GM18517 (cell line): Measurements from ENCODE around the gene APBA2.

ENCODE experiments used
- ATAC-seq: cut with Tn5 transposase; IDR thresholded peaks from one replicate; pipeline ENCODE4 v1.9.1; 2021; ENCODE audit warnings: mild to moderate bottlenecking, moderate library complexity; ENCODE audit not compliant: unreplicated experiment

APBA2 gene

DNA sequence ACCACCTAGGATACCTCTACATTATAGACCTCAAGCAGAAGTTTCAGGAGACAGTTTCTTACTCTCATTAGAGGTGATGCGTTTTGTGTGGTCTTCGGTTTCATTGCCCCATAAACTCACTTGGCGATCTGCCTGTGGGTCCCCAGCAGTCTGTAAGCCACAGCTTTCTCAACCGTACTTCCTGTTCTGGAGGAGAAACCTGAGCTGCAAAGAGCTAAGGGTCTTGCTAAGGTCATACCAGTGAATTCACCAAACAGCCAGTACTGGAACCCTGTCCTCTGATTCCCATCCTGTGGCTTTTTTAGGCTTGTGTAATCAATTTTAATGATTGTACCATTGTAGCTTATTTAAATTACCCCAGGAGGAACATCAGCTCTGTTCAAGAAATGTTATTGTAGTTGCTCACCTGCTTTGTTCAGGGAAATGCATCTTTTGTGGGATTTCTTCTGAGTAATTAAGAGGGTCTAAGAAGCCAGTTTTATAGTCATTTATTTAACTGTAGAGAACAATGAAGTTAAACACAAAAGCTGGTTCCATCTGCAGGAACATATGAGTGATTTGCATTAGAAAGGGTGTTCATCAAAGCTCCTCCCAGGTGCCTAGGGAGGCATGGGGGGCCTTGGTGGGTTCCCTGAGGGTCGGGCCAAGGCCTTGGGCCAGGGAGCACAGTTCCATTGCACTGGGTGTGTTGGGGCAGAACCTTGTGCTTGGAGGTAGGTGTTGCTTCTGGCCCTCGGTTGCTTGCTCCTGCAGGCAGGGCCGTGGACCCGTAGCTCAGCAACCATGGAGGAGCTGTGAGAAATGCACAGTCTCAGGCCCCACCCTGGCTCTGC, 69.6 kb downstream of the APBA2 start:
- no peak for ATAC-seq

DNA sequence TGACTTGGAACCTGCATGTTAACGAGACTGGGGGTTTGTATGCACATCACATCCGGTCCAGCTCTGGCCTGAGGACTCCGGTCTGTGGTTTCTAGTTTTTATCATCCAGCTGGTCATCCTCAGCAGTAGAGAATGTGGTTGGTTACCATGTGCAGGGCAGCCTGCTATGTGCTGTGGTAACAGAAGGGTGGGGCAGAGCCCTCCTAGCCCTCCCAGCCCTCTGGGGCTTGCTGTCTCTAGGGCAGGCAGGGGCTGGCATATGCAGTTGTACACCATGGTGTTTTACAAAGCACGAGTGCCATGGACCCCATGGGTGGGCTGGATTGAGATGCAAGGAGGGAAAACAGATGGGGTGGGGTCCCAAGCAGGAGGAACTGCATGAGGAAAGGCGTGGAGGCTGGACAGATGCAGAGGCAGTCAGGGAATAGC, 70.2 kb downstream of the APBA2 start:
- ATAC-seq = no peak

DNA sequence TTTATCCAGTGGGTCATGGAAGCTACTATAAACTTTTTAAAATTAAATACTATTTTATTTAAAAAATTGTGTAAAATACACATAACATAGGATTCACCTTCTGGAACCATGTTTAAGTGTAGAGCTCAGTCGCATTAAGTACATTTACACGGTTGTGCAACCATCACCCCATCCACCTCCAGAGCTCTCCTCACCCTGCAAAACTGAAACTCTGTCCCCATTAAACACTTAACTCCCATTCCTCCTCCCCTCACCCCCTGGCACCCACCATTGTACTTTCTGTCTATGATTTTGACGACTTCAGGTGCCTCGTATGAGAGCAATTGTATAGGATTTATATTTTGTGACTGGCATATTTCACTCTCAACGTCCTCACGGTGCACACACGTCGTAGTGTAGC, 70.7 kb downstream of the APBA2 start:
- ATAC-seq = no peak

DNA sequence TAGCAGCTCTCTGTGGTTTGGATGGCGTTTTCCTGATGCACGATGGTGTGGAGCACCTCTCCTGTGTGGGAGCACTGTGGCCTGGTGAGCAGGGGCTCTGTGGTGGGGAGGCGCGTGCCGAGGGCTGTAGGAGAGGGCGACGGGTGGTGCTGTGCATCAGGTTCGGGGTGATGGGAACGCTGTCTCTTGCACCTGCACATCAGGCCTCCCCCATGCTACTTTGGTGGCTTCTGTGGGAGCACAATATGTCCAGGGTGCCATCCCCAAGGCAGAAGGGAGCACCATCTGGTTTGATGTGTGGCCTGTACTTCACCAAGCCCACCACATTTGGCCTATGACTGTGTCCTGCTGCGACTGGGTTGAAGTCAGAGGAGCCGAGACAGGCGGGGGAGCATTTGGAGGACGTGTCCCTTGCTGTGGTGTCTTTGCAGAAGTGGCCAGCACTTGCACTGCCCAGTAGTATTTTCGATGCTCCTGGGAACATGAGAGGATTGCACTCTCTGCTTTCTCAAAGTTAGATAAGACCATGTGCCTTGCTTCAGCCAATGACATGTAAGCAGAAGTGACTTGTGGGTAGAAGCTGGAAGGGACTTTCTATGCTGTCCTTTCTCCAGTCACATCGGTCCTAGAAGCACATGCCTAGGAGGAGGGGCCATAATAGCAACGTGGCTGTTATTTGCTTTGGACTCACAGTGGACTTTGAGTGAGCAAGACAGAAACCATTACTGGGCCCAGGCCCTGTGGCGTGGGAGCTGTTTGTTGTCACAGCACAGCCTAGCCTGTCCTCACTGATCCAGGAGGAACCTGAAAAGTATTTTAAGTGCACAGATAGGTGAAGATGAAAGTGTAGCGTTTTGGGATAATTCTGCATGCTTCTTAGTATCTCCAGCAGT, 72.1 kb downstream of the APBA2 start:
- ATAC-seq = no peak

DNA sequence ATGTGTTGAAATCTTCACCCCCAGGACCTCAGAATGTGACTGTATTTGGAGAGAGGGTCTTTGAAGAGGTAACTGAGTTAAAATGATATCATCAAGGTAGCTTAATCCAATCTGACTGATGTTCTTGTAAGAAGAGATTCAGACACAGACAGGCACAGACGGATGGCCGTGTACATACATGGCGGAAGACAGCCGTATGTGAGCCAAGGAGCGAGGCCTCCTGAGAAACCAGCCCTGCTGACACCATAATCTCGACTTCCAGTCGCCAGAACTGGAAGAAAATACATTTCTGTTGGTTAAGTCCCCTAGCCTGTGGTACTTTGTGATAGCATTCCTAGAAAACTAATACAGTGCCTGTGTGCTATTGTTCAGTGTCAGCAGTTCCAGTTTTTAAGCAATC, 73.6 kb downstream of the APBA2 start:
- ATAC-seq = no peak

DNA sequence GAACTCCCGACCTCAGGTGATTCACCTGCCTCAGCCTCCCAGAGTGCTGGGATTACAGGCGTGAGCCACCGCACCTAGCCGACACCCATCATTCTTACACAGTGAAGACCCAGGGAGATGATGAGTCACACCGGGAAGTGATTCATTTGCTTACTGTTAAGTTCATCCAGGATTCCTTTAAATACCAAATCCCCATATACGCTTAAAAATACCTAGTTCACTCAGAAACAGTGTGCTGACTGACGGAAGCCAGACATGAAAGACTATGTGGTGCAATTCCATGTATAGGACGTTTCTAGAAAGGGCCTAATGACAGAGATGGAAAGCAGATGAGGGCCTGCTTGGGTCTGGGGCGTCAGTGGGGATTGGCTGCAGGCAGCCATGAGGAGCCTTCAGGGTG, 75.2 kb downstream of the APBA2 start:
- no peak for ATAC-seq

DNA sequence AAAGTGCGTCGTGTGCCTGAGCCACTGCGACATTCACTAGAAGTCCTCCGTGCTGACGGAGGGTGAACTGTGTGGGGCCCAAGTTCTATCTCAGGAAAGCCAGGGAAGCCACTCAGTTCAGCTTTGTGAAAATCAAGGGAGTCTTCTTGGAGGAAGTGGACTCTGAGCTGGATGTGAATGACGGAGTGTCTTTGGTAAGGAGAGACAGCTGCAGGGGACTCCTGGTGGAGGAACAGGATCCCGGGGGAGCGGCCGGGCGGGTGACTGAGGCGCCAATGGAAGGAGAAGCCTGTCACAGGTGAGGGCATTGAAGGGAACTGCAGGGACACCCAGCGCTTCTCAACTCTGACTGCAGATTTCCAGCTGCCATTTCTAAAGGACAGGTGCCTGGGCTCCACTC, 75.6 kb downstream of the APBA2 start:
- ATAC-seq = no peak

DNA sequence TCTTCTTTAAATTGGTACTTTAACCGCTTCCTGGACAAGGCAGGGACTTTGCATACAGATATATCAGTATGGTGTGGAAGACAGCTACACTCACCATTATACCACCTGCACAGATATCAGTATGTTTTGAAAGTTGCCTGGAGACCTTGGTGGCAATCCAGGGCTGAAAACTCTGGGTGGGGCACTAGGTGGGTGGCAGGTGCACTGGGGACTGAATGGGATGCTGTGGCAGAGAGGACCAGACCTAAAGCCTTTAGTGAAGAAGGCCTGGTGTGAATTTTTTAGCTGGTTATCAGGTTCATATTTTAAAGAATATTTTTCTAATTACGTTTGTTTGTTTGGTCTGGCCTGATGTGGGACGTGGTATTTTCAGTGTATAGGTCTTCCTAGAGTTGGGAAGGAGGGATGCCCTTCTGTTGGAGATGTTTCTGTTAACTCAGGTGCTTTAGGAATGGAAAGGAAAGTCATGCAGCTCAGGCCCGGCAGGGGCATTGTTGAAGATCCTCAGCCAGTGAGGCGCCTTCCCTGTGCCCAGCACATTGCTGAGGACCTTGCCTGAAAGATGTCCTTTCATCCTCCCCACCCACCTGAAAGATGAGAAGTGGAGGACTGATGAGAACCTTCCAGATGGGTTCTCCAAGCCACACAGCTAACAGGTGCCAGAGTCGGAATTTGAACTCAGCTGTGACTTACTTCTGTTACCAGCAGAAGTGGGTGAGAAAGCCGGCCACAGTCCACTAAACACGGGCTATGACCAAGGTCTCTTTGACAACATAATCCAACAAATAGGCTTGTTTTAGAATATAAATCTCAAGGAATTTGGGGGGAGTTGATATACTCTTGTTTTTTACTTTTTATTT, 77.3 kb downstream of the APBA2 start:
- ATAC-seq = no peak

DNA sequence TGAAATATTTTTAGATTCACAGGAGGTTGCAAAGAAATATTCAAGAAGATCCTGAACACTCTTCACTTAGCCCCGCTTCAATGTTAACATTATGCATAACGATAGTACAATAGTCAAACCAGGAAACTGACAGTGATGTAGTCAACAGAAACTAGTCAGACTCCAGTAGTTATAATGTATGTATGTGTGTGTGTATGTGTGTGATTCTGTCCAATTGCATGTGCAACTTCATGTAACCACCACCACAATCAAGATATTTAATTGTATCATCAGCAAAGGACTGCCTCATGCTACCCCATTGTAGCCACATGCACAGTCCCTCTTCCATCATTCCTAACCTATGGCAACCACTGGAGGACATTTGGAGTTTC, 77.9 kb downstream of the APBA2 start:
- no peak for ATAC-seq

DNA sequence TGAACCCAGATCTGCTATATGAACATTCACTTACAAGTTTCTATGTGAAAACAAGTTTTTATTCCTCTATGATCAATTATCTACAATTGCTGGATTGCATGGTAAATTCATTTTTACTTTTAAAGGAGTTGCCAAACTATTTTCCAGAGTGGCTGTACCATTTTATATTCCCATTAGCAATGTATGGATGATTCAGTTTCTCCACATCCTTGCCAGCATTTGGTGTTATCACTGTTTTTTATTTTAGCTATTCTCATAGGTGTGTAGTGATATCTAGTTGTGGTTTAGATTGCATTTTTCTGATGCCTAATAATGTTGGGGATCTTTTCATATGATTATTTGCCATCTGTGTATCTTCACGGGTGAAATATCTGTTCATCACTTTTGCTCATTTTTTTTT, 78.3 kb downstream of the APBA2 start:
- ATAC-seq = no peak

DNA sequence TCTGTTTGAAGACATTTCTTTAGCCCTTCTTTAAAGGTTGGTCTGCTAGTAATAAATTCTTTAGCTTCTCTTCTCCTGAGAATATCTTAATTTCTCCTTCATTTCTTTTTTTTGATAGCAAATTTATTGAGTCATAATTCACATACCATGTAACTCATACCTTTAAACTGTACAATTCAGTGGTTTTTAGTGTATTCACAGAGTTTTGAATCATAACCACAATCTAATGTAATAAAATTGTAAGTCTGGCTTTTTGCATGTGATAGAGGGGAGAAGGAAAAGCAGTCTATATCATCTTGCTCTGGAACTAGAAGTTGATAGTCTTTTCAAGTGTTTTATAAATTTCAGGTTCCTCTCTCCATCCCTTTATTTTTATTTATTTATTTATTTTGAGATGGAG, 81.3 kb downstream of the APBA2 start:
- no peak for ATAC-seq

DNA sequence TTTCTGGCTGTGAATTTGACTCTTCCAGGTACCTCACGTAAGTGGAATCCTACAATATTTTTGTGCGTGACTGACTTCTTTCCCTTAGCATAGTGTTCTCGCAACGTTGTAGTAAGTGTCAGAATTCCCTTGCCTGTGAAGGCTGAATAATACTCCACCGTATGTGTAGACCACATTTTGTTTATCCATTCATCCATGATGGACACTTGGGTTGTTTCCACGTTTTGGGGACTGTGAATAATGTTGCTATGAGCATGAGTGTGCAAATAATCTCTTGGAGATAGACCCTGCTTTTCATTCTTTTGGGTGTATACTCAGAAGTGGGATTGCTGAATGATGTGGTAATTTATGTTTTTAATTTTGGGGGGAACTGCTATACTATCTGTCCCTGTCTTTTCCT, 82.2 kb downstream of the APBA2 start:
- ATAC-seq = no peak

DNA sequence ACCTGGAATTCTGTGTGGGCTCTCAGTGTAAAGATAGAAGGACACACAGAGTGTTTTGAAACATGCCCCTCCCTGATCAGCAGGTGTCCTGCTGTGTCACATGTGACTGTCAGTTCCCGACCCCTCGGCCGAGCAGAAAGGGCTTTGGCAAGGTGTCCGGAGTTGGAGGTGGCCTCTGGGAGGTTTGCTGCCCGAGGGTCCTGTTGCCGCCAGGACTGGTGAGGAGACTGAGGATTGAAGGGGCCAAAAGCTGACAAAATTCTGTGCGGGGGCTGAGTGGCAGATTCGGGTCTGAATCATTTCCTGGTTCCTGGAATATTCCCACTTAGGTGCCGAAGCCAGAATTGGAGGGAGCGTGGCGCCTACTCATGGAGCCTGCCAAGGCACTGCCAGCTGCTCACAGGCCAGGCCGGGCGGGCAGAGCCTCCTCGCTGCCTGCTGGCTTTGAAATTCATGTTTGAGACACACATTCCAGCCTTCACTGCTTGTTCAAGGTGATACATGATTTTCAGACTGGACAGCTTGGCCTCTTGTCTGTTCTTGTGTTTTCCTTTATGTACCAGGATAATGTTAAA, 83.8 kb downstream of the APBA2 start:
- no peak for ATAC-seq

DNA sequence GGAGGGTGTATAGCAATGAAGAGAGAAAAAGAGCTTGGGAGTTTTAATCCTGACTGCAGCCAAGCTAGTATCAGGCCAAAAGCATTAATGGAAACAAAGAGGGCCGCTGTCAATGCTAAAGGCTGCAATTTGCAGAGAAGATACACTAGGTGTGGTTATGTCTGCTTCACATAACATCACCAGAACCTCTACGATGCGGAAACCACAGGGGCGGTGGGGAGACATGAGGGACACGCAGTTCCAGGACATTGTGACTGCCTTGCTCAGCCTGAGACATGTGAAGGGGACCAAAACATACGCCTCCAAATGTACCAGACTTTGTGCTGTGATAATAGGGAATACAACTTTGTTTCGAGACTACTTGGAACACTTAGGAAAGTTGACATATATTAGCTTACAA, 88.4 kb downstream of the APBA2 start:
- no peak for ATAC-seq

DNA sequence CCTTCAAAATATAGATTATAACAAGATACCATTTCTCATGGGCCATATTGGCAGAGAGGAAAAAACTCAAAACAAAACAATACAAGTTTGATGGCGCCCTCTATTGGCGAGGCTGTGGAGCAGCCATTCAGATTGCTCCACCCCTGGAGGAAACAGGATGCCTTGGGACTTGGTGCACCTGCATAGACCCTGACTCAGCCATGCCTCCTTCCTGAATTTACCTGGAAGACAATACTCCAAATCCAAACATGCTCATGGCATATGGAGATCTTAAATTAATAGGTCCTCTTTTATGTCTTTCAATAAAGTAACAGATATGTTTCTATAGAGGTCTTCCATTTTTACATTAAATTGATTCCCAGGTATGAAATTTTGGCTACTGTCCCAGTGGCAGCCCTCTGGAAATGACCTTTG, 90.0 kb downstream of the APBA2 start:
- ATAC-seq = no peak

DNA sequence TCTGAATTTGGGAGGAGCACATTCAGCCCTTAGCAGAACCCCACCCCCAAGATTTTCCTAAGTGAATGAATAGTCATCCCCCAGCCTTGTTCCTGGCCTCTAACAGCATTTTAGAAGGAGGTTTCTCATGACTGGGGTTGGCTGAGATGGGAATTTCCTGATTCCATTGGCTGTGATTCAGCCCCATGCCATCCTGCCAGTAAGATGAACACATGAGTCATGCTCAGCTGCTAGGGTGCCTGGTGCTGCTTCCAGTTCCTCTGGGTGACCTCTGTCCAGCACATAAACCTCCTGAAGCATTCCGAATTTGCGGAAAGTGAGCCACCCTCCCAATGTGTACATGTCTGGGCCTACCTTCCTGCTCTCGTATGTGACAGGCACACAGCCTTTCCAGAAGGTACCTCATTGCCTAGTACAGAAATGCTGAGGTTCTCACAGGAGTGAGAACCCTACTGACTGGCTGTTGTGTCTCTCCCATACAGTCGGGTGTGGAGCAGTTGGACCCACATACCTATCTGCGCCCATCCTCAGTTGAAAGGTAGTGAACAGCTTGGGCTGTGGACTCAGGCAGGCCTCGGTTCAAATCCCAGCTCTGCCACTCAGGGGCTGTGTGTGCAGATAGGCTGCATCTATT, 91.7 kb downstream of the APBA2 start:
- ATAC-seq = no peak

DNA sequence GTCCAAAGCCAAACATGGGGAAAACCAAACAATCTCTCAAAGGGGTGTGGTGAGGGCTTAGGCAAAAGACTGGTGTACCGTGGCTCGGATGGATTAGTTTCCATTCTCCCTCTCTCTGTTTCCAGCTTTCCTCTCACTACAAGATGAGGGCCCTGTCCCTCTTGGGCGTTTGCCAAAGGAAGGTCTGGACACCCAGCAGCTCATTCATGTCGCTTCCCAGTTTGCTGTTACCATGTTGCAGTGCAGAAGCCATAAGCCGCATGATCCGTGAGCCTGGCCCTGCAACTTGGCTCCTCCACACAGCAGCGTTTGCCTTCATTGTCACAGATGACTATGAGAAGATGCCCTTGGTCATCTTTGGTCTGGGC, 92.2 kb downstream of the APBA2 start:
- no peak for ATAC-seq

DNA sequence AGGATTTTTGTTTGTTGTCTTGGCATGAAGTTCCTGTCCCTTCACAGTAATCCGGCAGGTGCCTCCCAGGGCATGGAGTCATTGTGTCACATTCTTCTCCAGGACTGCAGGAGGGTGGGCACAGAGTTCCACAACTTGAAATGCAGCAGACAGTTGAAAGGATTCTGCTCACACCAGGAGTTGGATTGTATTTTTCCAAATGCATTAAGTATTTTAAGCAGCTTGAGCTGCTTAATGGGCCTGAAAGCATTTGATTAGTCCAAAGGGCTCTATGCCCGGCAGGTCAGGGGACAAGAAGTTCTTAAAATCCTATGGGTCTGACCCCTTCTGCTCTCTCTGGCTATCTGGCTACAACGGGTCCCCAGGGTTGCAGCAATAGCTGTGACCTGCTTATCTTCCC, 92.9 kb downstream of the APBA2 start:
- ATAC-seq = no peak

DNA sequence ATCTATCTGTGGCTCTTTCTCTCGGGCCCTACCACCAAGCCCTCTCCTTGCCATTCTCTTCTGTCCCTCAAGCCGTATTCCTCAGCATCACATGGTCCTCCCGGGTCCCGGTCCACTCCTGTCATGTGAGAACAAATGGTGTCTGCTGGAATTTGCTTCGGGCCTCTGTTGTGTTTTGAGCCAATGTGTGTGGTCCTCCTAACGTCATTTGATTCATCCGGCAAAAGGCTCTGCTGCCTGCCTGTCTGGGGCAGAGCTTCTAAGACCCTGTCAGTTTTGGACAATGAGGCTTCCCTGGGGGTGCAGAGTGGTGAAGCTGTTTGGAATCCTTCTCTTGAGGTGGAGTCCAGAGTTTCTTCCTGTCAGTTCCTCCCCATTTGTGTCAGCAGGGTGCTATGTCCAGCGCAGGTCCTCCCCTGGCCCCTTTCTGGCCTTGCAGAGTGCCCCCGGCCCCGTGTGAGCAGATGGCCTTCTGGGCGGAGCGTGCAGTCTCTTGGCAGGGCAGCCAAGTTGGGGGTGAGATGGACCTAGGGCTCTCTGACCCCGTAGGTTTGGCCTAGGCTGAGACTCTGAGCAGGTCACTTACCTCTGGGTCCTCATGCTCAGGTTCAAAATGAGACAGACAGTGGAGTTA, 93.6 kb downstream of the APBA2 start:
- ATAC-seq = no peak
